Measurements from ENCODE around the gene AP1B1. TPM values are rescaled to one million over a fixed set of nuclear protein-coding genes. Genes with fewer than 3 reads are reported as not detected.
A peak's percentile ranks its signal among the peaks of the same experiment; 100 is the strongest.

The AP1B1 gene
- total and polyA plus RNA-seq, 4 donors, result 17.6 to 63.4 (median 44.0) TPM

DNA sequence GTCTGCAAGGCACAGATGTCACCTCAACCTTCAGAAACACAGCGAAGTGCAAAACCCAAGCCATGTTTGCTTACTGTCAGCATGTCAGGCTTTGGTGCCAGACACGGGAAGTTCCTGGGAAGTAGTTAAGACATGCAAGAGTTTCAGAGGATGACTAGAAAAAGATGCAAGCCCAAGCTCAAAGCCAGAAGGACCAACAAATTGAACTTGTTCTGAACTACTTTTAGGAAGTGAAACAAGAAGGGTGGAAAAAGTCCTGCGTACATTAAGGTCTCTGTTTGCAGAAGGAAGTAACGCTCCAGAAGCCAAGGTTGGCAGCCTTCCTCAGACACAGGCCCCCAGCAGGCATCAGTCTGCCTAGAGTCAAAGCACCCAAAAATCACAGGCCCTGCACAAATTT lies 2.6 kb downstream of the AP1B1 start (continued):
- TF ChIP-seq, protein P1, sequence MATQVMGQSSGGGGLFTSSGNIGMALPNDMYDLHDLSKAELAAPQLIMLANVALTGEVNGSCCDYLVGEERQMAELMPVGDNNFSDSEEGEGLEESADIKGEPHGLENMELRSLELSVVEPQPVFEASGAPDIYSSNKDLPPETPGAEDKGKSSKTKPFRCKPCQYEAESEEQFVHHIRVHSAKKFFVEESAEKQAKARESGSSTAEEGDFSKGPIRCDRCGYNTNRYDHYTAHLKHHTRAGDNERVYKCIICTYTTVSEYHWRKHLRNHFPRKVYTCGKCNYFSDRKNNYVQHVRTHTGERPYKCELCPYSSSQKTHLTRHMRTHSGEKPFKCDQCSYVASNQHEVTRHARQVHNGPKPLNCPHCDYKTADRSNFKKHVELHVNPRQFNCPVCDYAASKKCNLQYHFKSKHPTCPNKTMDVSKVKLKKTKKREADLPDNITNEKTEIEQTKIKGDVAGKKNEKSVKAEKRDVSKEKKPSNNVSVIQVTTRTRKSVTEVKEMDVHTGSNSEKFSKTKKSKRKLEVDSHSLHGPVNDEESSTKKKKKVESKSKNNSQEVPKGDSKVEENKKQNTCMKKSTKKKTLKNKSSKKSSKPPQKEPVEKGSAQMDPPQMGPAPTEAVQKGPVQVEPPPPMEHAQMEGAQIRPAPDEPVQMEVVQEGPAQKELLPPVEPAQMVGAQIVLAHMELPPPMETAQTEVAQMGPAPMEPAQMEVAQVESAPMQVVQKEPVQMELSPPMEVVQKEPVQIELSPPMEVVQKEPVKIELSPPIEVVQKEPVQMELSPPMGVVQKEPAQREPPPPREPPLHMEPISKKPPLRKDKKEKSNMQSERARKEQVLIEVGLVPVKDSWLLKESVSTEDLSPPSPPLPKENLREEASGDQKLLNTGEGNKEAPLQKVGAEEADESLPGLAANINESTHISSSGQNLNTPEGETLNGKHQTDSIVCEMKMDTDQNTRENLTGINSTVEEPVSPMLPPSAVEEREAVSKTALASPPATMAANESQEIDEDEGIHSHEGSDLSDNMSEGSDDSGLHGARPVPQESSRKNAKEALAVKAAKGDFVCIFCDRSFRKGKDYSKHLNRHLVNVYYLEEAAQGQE (IDR thresholded peaks at IDR 0.05), result no peak
- TF ChIP-seq EGR1 (IDR thresholded peaks at IDR 0.05; ENCODE audit: low read depth in 2 of 2) (no peak), HNF4A (conservative IDR thresholded peaks at IDR 0.05) (no peak), SP1 (IDR thresholded peaks at IDR 0.05) (no peak), FOXA1 (IDR thresholded peaks at IDR 0.05) (no peak), HNF4G (IDR thresholded peaks at IDR 0.05) (no peak), YY1 (IDR thresholded peaks at IDR 0.05) (no peak), RAD21 (IDR thresholded peaks at IDR 0.05) (no peak), NR2F2 (IDR thresholded peaks at IDR 0.05) (no peak)
- TF ChIP-seq, protein P2, sequence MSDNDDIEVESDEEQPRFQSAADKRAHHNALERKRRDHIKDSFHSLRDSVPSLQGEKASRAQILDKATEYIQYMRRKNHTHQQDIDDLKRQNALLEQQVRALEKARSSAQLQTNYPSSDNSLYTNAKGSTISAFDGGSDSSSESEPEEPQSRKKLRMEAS (IDR thresholded peaks at IDR 0.05), result no peak

DNA sequence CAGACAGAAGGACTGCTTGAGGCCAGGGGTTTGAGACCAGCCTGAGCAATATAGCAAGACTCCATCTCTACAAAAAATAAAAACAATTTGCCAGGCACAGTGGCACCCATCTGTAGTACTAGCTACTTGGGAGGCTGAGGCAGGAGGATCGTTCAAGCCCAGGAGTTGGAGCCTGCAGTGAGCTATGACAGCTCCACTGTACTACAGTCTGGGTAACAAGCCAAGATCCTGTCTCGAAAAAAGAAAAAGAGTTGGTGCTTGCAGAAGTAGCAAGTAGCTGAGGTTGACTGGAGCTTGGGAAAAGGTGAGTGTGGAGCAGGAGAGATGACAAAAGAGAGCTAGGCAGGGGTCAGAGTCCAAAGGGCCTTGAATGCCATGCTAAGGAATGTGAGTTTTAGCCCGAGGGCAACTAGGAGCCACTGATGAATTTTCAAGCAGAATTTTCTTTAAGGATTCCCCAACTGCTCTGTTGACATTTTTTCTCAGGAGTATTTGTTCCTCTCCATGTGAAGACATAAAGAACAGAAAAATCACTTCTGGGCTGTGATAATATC lies 3.1 kb downstream of the AP1B1 start:
- Histone ChIP-seq H3K27ac (ENCODE audit: low read depth in 1 of 2, low read length in 2 of 2) (no peak overlapping the region), H3K27me3 (ENCODE audit: control insufficient read depth in 4 of 4, insufficient read depth in 4 of 4, low read length in 3 of 4) (no peaks in the 10 kb centered on the region), H3K9ac (ENCODE audit: low read depth in 1 of 2, low read length in 2 of 2) (no peak overlapping the region), H3K4me3 (ENCODE audit: low read depth in 1 of 3, low read length in 3 of 3) (no peak overlapping the region), H3K4me1 (ENCODE audit: control insufficient read depth in 4 of 4, insufficient read depth in 4 of 4, low read length in 3 of 4) (peaks cover 12 to 59% (median 46%) of the 10 kb centered on the region in 4 donors), H3K9me3 (ENCODE audit: control insufficient read depth in 4 of 4, low read length in 3 of 4) (no peaks in the 10 kb centered on the region), H3K36me3 (ENCODE audit: control insufficient read depth in 4 of 4, insufficient read depth in 3 of 4, low read depth in 1 of 4, low read length in 3 of 4) (peaks cover 0 to 2% (median 0%) of the 10 kb centered on the region in 4 donors)
- TF ChIP-seq EGR1 (IDR thresholded peaks at IDR 0.05; ENCODE audit: low read depth in 2 of 2), result no peak
- TF ChIP-seq SP1 (IDR thresholded peaks at IDR 0.05), result peak; percentile 9
- no peak for TF ChIP-seq TAF1 (conservative IDR thresholded peaks at IDR 0.05)
- TF ChIP-seq GABPA (IDR thresholded peaks at IDR 0.05 in 1 of 2, conservative IDR thresholded peaks at IDR 0.05 in 1 of 2), result no peak
- no peak for TF ChIP-seq RXRA (IDR thresholded peaks at IDR 0.05)
- TF ChIP-seq JUND (IDR thresholded peaks at IDR 0.05), result peak in 1 of 2 donors; percentile 6
- no peak for TF ChIP-seq RAD21 (IDR thresholded peaks at IDR 0.05)
- TF ChIP-seq, protein P1 (IDR thresholded peaks at IDR 0.05), result no peak
- TF ChIP-seq, protein P2 (IDR thresholded peaks at IDR 0.05), result no peak
- TF ChIP-seq FOXA2 (IDR thresholded peaks at IDR 0.05), result no peak
- peak; percentile 74 to 78 for TF ChIP-seq HNF4A (conservative IDR thresholded peaks at IDR 0.05)
- no peak for TF ChIP-seq FOXA1 (IDR thresholded peaks at IDR 0.05)
- TF ChIP-seq, protein P3, sequence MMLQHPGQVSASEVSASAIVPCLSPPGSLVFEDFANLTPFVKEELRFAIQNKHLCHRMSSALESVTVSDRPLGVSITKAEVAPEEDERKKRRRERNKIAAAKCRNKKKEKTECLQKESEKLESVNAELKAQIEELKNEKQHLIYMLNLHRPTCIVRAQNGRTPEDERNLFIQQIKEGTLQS (IDR thresholded peaks at IDR 0.05), result no peak
- TF ChIP-seq NR2F2 (IDR thresholded peaks at IDR 0.05), result no peak
- TF ChIP-seq YY1 (IDR thresholded peaks at IDR 0.05), result no peak
- TF ChIP-seq, protein P4, sequence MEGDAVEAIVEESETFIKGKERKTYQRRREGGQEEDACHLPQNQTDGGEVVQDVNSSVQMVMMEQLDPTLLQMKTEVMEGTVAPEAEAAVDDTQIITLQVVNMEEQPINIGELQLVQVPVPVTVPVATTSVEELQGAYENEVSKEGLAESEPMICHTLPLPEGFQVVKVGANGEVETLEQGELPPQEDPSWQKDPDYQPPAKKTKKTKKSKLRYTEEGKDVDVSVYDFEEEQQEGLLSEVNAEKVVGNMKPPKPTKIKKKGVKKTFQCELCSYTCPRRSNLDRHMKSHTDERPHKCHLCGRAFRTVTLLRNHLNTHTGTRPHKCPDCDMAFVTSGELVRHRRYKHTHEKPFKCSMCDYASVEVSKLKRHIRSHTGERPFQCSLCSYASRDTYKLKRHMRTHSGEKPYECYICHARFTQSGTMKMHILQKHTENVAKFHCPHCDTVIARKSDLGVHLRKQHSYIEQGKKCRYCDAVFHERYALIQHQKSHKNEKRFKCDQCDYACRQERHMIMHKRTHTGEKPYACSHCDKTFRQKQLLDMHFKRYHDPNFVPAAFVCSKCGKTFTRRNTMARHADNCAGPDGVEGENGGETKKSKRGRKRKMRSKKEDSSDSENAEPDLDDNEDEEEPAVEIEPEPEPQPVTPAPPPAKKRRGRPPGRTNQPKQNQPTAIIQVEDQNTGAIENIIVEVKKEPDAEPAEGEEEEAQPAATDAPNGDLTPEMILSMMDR (IDR thresholded peaks at IDR 0.05; ENCODE audit: low read depth, low read length, missing input control), result no peak
- TF ChIP-seq HNF4G (IDR thresholded peaks at IDR 0.05), result peak; percentile 19
- TF ChIP-seq, protein P5, sequence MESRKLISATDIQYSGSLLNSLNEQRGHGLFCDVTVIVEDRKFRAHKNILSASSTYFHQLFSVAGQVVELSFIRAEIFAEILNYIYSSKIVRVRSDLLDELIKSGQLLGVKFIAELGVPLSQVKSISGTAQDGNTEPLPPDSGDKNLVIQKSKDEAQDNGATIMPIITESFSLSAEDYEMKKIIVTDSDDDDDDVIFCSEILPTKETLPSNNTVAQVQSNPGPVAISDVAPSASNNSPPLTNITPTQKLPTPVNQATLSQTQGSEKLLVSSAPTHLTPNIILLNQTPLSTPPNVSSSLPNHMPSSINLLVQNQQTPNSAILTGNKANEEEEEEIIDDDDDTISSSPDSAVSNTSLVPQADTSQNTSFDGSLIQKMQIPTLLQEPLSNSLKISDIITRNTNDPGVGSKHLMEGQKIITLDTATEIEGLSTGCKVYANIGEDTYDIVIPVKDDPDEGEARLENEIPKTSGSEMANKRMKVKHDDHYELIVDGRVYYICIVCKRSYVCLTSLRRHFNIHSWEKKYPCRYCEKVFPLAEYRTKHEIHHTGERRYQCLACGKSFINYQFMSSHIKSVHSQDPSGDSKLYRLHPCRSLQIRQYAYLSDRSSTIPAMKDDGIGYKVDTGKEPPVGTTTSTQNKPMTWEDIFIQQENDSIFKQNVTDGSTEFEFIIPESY (IDR thresholded peaks at IDR 0.05), result no peak
- no peak for DNase-seq (ENCODE audit: low spot score)
- 71% methylated on average over 3 of the region's 3 CpGs for WGBS
